UCSD-AML1 (cell line): Measurements from ENCODE around the gene NFATC3.

Source experiments
- DNase-seq: peaks from one replicate; lab custom pipeline; 2025; ENCODE audit not compliant: unreplicated experiment; lab: John Stamatoyannopoulos, UW

Gene NFATC3

DNA sequence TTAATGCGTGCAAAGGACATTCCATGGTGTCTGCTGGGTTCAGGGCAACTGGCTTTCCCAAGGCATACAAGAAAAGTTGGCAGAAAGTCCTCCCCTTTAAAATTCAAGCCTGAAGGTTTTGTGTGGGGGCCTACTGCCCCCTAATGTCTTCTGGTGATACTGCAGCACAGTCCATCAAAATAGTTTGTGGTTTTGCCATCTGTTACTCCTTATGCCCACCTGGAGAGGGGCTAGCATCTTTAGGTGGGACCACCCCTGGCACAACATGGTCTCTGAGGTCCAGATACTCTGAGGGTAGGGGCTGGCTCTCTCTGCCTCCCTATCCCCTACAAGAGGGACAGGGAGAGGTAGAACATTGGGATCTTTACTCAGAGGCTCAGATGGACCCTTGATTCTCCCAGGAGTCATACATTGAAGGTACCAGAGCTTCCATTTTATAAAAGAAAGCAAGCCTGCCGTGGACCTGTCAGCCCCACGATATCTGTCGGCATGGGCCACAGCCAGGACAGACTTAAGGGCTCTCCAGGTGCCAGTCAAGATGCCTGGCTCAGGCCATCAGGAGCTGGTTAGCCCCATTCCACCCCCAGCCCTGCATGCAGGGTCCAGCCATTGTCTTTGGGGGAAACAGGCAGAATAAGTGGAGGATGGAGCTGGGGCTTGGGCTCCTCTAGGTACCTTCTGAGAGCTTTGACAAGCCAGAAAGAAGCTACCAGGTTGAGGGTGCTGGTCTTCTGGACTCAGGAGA, 144.4 kb downstream of the NFATC3 start:
- peak; percentile 35 for DNase-seq

DNA sequence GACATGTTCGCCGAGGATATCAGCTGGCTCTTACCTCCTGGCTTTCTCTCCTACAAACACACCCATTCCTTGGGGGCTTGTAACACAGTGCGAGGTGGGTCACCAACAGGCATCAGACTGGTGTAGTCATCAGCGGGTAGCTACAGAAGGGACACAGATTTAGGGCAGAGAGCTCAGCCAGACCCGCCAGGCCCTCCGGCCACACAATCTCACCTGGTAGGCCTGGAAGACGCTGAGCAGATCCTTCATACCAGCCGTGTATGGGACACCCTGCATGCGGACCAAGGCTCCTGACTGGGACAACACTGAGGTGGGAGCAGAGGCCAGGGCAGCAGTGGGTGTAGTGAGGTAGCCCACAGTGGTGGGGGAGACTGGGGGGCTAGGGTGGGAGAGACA, 145.0 kb downstream of the NFATC3 start:
- DNase-seq, result no peak

DNA sequence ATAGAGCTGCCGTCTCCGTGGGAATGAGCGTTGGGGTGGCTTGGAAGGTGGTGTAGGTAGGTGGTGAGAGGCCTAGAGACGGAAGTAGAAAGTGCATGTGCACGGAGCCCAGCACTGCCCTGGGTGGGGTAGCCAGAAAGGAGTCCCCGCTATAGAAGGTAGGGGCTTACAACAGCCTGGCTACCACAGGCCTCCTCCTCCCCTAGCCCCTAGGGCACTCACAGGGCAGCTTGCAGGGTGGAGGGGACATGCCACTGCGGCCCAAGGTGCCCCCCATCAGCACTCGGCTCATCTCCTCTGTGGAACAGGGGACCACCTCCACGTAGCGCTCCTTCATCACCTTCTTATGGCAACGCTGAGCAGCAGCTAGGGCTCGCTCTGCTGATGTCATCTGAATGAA, 145.8 kb downstream of the NFATC3 start:
- DNase-seq, result no peak

DNA sequence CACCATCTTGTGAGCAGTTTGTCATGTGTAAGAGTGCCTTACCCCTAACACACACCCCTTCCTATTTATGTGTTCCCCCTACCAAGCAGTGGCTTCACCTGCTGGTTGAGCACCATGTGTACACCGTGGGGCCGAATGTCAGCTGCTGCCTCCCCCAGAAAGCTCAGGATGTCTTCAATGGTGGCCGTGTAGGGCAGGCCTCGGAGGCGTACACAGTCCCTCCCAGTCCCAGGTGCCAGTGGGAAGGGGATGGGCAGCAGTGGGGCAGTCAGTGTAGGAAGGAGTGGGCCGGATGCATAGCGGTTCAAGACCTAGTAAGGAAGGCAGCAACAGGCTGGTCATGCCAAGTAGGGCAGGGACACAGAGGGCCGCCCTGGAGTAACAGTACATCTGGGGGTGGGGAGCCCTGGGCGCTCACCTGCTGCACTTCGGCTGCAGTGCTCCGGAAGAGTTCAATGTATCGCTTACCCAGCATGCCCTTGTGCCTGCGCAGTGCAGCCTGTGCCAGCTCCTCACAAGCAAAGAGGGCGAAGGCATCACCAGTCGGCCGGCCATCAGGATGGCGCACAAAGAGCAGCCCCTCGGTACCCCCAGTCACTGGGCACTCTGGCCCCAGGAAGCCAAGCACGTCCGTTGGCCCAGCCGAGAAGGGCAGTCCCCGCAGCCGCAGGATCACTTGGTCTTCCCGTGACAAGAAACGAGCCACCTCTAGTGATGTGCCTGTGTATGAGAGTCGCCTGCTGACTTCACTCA, 146.4 kb downstream of the NFATC3 start:
- DNase-seq, result no peak

DNA sequence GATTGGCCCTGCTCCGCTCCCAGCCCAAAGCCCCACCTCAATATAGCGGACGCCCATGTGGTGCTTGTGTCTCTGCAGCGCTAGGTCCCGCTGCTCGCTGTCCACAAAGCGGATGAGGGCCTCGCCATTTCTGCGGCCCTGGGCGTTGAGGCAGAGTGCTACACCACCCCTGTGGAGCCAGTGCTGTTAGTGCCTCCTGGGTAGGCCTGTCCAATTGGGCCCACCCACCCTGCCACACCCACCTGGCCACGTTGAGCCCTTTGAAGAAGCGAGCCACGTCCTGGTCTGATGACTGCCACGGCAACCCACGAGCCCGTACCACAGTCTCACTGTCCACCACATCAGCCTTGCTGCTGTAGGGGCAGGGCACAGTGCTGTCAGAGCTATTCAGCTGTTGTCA, 147.2 kb downstream of the NFATC3 start:
- DNase-seq, result no peak

DNA sequence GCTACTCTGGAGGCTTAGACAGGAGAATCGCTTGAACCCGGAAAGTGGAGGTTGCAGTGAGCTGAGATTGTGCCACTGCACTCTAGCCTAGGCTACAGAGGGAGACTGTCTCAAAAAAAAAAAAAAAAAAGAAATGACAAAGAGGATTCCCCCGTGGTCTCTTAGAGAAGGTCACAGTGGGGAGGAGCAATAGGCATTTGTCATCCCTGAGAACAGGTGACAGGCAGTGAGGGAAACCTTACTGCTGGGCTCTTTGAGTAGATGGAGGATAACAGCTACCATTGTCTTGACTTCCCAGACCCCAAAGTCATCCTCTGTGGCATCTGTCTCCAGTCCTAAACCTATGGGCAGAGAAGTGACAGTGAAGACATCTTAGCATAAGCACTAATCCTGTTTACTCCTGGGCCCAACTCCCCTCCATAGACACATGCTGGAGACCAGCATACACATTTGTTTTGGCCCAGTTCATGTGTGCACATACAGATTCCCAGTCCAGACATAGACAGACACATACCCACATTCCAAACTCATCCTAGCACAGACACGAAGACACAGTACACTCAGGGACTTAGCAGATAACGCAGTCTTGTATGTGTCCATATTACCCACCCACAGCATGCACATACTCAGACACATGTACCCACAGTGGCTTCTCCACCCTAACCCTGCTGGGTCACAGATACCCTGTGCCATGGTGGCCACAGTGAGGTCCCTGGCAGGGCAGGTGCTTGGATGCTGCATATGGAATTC, 148.1 kb downstream of the NFATC3 start:
- no peak for DNase-seq

DNA sequence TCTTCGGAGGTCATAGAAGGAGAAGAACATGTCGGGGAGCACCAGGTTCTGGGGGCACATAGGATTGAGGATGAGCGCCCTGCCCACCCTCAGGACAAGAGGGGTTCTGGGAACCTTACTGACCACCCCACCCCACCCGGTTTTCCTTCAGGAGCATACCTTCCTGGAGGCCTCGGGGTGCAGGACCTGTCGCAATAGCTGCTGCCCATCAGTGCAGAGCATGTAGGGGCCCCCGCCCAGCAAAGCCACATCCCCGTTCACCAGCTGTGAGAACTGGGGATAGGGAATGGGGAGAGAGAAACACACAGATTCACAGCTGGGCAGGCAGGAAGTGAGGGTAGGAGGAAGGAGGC, 148.6 kb downstream of the NFATC3 start:
- no peak for DNase-seq

DNA sequence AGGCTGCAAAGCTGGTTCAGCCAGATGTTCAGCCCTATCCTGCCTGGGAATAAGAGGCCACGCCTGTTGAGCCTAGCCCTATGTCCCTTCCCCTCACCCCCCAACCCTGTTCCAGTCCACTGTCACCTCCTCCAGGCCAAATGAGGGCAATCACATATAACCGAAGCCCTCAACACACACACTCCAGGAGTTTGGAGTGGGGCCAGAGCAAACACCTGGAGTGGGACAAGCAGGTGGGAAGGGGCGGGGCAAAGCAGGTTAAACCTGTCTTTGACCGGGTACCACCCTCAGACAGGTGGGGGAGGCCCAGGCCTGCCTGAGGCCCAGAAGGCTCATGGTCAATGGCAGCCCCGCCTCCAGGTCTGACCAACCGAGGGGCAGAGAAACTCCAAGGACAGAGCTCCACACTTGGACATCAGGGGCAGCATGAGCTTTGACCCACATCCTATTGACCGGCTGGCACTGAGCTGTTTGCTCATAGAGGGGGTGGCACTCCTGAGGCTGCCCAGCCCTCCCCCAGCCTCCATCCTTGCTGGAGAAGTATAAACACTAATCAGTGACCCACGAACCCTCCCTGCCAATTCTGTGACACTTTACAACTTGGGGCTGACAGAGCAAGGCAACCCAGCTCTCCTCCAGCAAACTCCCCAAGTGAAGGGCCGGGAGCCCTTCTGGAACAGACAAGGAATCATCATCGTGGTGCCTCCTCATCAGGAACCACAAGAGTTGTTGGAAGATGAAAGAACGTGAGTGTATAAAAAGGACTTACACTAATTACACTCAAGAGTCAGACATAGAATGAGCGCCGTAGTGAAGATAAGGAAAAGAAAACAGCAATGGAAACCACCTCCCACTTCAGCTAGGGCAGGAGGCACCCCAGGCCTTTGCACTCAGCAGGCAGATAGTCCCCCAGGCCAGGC, 149.3 kb downstream of the NFATC3 start:
- DNase-seq, result peak; percentile 33

DNA sequence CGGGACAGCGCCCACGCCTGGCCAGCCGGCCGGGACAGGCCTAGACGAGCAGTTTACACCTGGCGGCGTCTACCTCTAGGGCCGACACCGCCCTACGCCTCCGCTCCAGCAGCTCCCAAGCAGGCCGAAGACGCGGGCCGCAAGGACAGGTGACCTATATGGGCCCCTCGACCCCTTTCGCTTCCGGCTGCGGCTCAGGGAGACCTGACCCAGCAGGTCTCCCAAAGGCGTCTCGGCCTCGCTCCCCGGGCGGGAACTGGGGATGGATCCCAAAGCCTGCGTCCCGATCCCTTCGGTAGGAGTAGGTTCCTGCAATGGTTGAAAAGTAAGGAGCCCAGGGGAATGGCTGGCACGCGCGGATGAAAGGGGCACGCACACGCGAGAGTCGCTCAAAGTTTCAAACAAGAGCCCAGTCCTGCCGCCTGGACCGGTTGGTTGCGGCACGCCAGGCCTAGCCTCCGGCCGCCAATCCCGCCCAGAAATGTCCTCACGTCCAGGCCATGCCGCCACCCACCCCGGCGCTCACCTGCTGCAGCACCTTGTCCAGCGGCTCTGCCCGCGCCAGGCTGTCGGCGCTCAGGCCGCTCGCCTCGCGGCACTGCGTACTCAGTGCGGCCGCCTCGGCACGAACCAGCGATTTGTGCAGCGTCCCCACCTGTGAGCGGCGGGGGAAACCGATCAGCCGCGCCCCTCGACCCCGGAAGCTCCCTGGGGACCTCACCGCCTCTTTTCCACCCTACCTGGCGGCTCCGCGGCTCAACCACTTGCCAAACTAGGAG, 150.1 kb downstream of the NFATC3 start:
- DNase-seq, result no peak

DNA sequence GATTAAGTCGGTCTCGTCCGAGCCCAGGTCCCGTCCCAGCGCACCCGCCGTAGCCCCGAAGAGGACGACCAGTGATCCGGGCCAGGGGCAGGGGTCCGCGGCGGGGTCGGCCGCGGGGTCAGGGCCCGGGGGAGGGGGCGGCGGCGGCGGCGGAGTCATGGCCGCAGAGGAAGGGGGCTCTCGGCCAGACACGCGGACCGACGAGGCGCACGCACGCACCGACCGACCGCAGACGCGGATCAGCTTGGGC, 150.6 kb downstream of the NFATC3 start, which contains the start of gene ESRP2:
Gene ESRP2, minus strand, starts transcription at position 241 of the 250 bp plus-strand sequence. Its CDS starts 82 bp downstream, at position 159.
- no peak for DNase-seq

DNA sequence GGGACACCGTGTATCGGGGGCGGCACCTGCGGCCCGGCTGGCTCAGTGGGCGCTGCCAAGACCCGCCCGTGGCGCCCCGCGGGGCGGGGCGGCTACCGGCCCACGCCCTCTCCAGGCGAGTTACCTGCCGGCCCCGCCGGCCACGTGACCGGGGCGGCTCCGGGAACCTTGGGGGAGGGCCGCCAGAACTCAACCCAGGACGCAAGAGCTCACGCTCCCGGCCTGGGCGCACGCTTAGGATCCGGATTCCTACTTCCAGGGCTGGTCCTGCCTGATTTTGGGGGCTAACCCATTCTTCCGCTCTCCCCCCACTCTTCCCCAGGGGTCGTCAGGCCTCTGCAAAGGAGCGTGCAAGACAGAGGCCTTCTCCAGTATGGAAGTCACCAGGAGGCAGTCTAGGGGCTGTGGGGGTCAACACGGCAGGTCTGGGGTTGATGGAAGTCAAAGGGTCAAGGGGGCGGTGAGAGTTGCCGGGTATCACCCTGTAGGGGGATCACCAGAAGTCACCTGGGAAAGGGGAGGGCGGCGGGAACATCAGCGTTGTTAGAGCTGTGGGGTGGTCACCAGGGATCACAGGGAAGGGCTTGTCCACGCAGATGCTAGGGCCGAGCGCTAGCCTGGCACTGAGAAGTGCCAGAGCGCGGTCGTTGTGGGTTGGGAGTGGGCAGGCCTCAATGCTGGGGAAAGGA, 151.1 kb downstream of the NFATC3 start:
- DNase-seq, result no peak

DNA sequence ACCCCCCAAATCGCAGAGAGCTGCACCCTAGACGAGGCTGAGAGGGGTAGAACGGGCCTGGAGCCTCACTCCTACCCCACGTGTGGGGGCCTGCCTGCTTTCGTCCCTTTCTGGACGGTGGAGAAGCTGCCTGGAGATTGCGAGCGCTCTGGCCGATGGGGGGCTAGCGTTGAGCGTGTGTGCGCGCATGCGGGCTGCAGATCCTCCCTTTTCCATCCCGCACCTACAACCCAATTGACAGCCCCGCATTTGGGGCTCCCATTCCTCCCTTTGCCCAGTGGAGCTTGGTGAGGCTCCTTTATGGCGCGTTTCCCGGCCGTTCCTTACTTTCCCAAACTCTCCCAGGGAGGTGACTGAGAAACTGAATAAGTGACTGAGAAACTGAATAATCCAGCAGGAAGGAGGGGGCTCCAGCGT, 151.7 kb downstream of the NFATC3 start:
- DNase-seq, result no peak

DNA sequence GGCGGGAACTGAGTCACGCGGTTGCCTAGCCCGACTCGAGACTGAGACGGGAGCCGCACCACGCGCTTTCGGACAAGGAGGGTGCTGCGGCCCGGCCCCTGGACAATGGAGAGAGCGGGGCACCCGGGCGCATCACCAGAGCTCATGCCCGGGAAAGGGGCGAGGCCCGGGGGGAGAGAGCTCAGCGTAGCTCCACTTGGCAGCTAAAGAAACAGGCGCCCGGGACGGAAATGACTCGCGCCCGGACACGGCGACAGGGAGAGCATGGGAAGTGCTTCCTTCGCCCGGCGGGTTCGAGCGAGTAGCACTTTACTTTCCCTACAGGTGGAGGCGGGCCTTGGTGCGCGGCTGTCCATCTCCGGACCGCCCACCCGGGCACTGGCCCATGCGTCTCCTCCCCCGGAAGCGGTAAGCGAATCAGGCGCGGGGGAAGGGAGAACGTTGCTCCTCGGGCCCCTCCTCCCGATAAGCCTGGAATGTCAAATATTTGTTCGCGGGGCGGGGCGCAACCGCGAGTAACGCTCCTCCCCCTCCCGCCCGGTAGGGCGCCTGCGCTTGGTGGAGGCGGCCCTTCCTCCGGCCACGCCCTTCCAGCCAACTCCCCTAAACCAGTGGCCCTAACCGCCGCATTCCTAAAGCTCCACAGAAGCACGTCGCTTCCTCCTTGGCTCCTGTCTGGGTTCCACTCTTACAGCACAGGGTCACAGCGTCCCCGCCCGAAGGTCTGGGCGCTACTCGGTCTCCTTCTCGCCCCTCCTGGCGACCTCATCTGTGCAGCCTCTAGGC, 152.3 kb downstream of the NFATC3 start:
- DNase-seq, result peak; percentile 98

DNA sequence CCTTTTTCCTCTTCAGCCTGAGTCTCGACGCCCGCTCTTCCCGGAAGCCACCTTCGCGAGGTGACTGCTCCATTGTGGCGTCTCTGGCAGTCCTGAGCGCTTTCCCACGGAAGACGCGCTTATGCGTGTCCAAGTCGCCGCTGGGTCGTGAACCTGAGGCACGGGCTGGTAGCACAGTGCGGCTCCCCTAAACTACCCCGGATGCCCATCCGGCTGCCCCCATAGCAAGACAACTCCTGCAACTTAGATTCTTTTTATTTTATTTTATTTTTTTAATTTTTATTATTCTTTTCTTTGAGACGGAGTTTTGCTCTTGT, 152.8 kb downstream of the NFATC3 start:
- no peak for DNase-seq

DNA sequence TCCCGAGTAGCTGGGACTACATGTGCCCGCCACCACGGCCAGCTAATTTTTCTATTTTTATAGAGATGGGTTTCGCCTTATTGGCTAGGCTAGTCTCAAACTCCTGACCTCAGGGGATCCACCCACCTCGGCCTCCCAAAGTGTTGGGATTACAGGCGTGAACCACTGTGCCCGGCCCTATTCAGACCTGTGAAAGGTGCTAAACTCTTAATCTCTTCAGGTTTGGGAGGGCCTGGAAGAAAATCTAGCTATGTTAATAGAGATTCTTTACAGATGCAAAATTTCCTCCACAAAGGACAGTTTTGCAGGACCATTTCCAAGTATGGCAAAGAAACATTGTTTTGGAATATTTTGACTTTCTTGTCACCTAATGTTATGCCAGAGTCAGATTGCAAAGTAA, 156.9 kb downstream of the NFATC3 start:
- DNase-seq, result no peak

DNA sequence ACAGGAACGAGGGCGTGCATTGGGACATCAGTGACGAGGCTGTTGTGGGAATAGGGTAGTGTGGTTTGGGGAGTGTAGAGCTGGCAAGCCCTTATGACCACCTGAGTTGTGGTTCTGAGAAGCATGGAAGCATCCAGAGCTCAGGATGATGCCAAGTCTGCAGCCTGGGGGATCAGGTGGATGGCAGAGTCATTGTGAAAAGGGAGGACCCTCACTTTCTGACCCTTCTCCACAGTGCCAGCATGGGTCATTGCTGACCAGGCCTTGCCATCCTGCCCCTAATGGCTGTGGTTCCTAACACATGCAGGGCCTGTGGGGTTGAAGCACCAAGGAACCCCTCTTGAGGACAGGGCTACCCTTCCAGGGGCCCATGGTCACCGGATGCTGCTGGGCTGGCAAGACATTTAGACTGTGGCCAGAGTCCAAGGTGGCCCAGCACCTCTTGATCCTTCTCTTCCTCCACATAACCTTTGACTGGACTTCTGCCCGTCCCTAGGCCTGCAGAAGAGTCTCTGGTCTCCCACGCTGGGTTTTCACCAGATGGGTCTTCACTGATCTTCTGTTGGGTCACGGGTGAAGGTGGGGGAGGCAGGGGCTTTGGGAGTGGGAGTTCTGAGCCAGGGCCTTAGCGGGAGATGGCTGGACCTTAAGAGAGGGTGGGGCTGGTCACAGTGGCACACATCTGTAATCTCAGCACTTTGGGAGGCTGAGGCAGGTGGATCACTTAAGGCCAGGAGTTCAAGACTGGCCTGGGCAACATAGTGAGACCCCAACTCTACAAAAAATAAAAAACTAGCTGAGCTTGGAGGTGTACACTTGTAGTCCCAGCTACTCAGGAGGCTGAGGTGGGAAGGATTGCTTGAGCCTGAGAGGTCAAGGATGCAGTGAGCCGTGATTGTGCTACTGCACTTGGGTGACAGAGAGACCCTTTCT, 158.0 kb downstream of the NFATC3 start:
- no peak for DNase-seq

DNA sequence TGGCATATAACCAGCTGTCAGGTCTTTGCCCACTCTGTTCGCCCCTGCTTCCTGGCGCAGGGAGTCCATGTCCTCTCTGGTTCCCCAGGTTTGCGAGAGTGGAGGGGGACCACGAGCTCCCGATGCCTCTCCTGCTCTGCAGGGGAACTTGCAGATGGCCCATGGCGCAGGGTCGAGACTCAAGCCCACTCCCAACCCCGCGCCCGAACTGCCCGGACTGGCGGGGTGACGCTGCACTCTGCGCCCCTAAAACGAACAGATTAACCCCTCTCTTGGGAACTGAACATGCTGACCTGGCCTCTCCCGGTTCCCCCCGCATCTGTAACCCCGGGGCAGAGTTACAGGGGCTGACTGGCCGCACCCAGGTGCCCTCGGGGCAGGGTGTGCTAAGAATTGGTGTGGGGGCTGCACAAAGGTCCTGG, 159.3 kb downstream of the NFATC3 start:
- DNase-seq, result no peak
